Esophagus squamous epithelium (tissue), 4 donors: Measurements from ENCODE around the gene LTBP3.

ENCODE experiments used
- POLR2A ChIP-seq, 4 donors: fragments of 450-650 bp; IDR thresholded peaks; one replicate each; pipeline ENCODE4 v1.6.1; 2017; ENCODE audit warnings: antibody characterized with exemption in 4 of 4, mild to moderate bottlenecking in 4 of 4, moderate library complexity in 3 of 4
- TF ChIP-seq, protein P1 (sequence below), 6 experiments: fragments of 450-650 bp in 4 of 6; fragments of 200-600 bp in 2 of 6; sonication (generic) in 2 of 6; IDR thresholded peaks; one replicate each; pipeline ENCODE4 v1.5.1; 2016 to 2019; ENCODE audit warnings: antibody characterized with exemption in 6 of 6, mild to moderate bottlenecking in 4 of 6, moderate library complexity in 4 of 6

GRCh38 chr11:65505466-65506289, 52.5 kb downstream of the LTBP3 start:
- TF ChIP-seq, protein P1, sequence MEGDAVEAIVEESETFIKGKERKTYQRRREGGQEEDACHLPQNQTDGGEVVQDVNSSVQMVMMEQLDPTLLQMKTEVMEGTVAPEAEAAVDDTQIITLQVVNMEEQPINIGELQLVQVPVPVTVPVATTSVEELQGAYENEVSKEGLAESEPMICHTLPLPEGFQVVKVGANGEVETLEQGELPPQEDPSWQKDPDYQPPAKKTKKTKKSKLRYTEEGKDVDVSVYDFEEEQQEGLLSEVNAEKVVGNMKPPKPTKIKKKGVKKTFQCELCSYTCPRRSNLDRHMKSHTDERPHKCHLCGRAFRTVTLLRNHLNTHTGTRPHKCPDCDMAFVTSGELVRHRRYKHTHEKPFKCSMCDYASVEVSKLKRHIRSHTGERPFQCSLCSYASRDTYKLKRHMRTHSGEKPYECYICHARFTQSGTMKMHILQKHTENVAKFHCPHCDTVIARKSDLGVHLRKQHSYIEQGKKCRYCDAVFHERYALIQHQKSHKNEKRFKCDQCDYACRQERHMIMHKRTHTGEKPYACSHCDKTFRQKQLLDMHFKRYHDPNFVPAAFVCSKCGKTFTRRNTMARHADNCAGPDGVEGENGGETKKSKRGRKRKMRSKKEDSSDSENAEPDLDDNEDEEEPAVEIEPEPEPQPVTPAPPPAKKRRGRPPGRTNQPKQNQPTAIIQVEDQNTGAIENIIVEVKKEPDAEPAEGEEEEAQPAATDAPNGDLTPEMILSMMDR (IDR thresholded peaks at IDR 0.05): no peak
- TF ChIP-seq POLR2A (IDR thresholded peaks at IDR 0.05): peak in 2 of 4 donors; percentile 51 to 59
